ENCODE data around the gene ASIP.
A peak's percentile ranks its signal among the peaks of the same experiment; 100 is the strongest.

Gene ASIP

GRCh38 chr20:34311118-34312023 lies 70.1 kb downstream of the ASIP start:
- no peaks in the 10 kb centered on the region for H3K9me3 Mint-ChIP-seq

GRCh38 chr20:34312024-34312460 lies 70.8 kb downstream of the ASIP start:
- Mint-ChIP-seq H3K36me3 (ENCODE audit: low read depth) (no peaks in the 10 kb centered on the region), H3K4me3 (peak overlapping the region; percentile 73 to 75 (median 75)), H3K27ac (no peak overlapping the region), H3K9me3 (no peaks in the 10 kb centered on the region), H3K27me3 (ENCODE audit: low read depth) (peaks cover 29% of the 10 kb centered on the region), H3K4me1 (peaks cover 6% of the 10 kb centered on the region)
- TF ChIP-seq CTCF (IDR thresholded peaks at IDR 0.05; ENCODE audit: unreplicated experiment in 3 of 3) = no peak

More at GRCh38 chr20:34311118-34312023, 70.1 kb downstream of the ASIP start:
- TF ChIP-seq CTCF (IDR thresholded peaks at IDR 0.05; ENCODE audit: unreplicated experiment in 3 of 3) = peak in 1 of 3 experiments; percentile 11
- Mint-ChIP-seq H3K4me3 (peak overlapping the region; percentile 73 to 75 (median 75)), H3K4me1 (peaks cover 6% of the 10 kb centered on the region), H3K27ac (no peak overlapping the region), H3K27me3 (ENCODE audit: low read depth) (peaks cover 29% of the 10 kb centered on the region), H3K36me3 (ENCODE audit: low read depth) (no peaks in the 10 kb centered on the region)

GRCh38 chr20:34312544-34313217 lies 71.5 kb downstream of the ASIP start:
- TF ChIP-seq CTCF (IDR thresholded peaks at IDR 0.05; ENCODE audit: unreplicated experiment in 3 of 3) = peak; percentile 100
- Mint-ChIP-seq H3K27me3 (ENCODE audit: low read depth) (peaks cover 29% of the 10 kb centered on the region), H3K36me3 (ENCODE audit: low read depth) (no peaks in the 10 kb centered on the region), H3K9me3 (no peaks in the 10 kb centered on the region), H3K4me1 (peaks cover 6% of the 10 kb centered on the region), H3K27ac (peak overlapping the region in 2 of 3 experiments; percentile 30 to 51), H3K4me3 (peak overlapping the region; percentile 70 to 75 (median 73))

GRCh38 chr20:34315236-34315635 lies 74.0 kb downstream of the ASIP start:
- Mint-ChIP-seq H3K27ac (no peak overlapping the region), H3K27me3 (ENCODE audit: low read depth) (peaks cover 25% of the 10 kb centered on the region), H3K4me3 (no peak overlapping the region), H3K9me3 (no peaks in the 10 kb centered on the region), H3K4me1 (peaks cover 6% of the 10 kb centered on the region), H3K36me3 (ENCODE audit: low read depth) (no peaks in the 10 kb centered on the region)
- no peak for TF ChIP-seq CTCF (IDR thresholded peaks at IDR 0.05; ENCODE audit: unreplicated experiment in 3 of 3)

GRCh38 chr20:34316196-34316814 lies 75.1 kb downstream of the ASIP start:
- H3K36me3 Mint-ChIP-seq (ENCODE audit: low read depth) = no peaks in the 10 kb centered on the region
- peaks cover 10% of the 10 kb centered on the region for H3K4me1 Mint-ChIP-seq
- TF ChIP-seq CTCF (IDR thresholded peaks at IDR 0.05; ENCODE audit: unreplicated experiment in 3 of 3) = no peak
- peaks cover 20% of the 10 kb centered on the region for H3K27me3 Mint-ChIP-seq (ENCODE audit: low read depth)
- H3K9me3 Mint-ChIP-seq = no peaks in the 10 kb centered on the region
- H3K4me3 Mint-ChIP-seq = no peak overlapping the region
- no peak overlapping the region for H3K27ac Mint-ChIP-seq
